ENCODE data around the gene CHAC1. TPM values are rescaled to one million over a fixed set of nuclear protein-coding genes. Genes with fewer than 3 reads are reported as not detected.
A peak's percentile ranks its signal among the peaks of the same experiment; 100 is the strongest.
"Not testable (repeated sequence)": the region's sequence is repeated elsewhere in the genome, so short reads cannot be mapped to it uniquely, and the experiment has no call there.

CHAC1 gene
- total RNA-seq, 1 experiment from 2014 or later: 2.5 TPM

- H3K27ac ChIP-seq: no peak overlapping the region
- H3K4me1 ChIP-seq: peaks cover 5% of the 10 kb centered on the region; the same call in 1 of the 2 replicates
- no peaks in the 10 kb centered on the region for H3K27me3 ChIP-seq
- no peaks in the 10 kb centered on the region for H3K9me3 ChIP-seq (replicated peaks)
- H3K4me3 ChIP-seq: no peak overlapping the region
- no peak for DNase-seq
- no peaks in the 10 kb centered on the region; the same call in 1 of the 2 replicates for H3K36me3 ChIP-seq
Measured at GRCh38 chr15:40955141-40955903, 2.1 kb downstream of the CHAC1 start.

GRCh38 chr15:40955930-40956540, 2.8 kb downstream of the CHAC1 start:
- H3K4me1 ChIP-seq: peaks cover 5% of the 10 kb centered on the region; the same call in 1 of the 2 replicates
- no peak for DNase-seq
- H3K36me3 ChIP-seq: no peaks in the 10 kb centered on the region; the same call in 1 of the 2 replicates
- no peak overlapping the region for H3K27ac ChIP-seq
- H3K27me3 ChIP-seq: no peaks in the 10 kb centered on the region
- H3K9me3 ChIP-seq (replicated peaks): no peaks in the 10 kb centered on the region
- H3K4me3 ChIP-seq: no peak overlapping the region

- Histone ChIP-seq H3K4me3 (no peak overlapping the region), H3K9me3 (replicated peaks) (no peaks in the 10 kb centered on the region), H3K4me1 (peaks cover 5% of the 10 kb centered on the region; the same call in 1 of the 2 replicates), H3K36me3 (no peaks in the 10 kb centered on the region; the same call in 1 of the 2 replicates), H3K27ac (no peak overlapping the region), H3K27me3 (no peaks in the 10 kb centered on the region)
- DNase-seq: no peak
Measured at GRCh38 chr15:40956541-40956982, 3.3 kb downstream of the CHAC1 start.

- peaks cover 5% of the 10 kb centered on the region; the same call in 1 of the 2 replicates for H3K4me1 ChIP-seq
- H3K4me3 ChIP-seq: no peak overlapping the region
- no peak for DNase-seq
Measured at GRCh38 chr15:40957041-40957555, 3.8 kb downstream of the CHAC1 start.

GRCh38 chr15:40957581-40958051, 4.3 kb downstream of the CHAC1 start:
- Histone ChIP-seq H3K9me3 (replicated peaks) (no peaks in the 10 kb centered on the region), H3K4me1 (peaks cover 5% of the 10 kb centered on the region; the same call in 1 of the 2 replicates), H3K27me3 (no peaks in the 10 kb centered on the region), H3K4me3 (no peak overlapping the region), H3K27ac (no peak overlapping the region), H3K36me3 (no peaks in the 10 kb centered on the region)
- peak; percentile 45 to 57 for DNase-seq

More at GRCh38 chr15:40957041-40957555, 3.8 kb downstream of the CHAC1 start:
- H3K9me3 ChIP-seq (replicated peaks): no peaks in the 10 kb centered on the region
- no peak overlapping the region for H3K27ac ChIP-seq
- no peaks in the 10 kb centered on the region for H3K27me3 ChIP-seq
- no peaks in the 10 kb centered on the region for H3K36me3 ChIP-seq

- DNase-seq: no peak
Measured at GRCh38 chr15:40958146-40958545, 4.9 kb downstream of the CHAC1 start.

GRCh38 chr15:40958723-40959122, 5.5 kb downstream of the CHAC1 start:
- no peak overlapping the region for H3K27ac ChIP-seq
- peaks cover 5% of the 10 kb centered on the region; the same call in 1 of the 2 replicates for H3K4me1 ChIP-seq
- DNase-seq: no peak
- H3K9me3 ChIP-seq (replicated peaks): no peaks in the 10 kb centered on the region
- H3K27me3 ChIP-seq: no peaks in the 10 kb centered on the region
- H3K36me3 ChIP-seq: no peaks in the 10 kb centered on the region
- H3K4me3 ChIP-seq: no peak overlapping the region

More at GRCh38 chr15:40958146-40958545, 4.9 kb downstream of the CHAC1 start:
- no peaks in the 10 kb centered on the region for H3K9me3 ChIP-seq (replicated peaks)
- peaks cover 5% of the 10 kb centered on the region; the same call in 1 of the 2 replicates for H3K4me1 ChIP-seq
- H3K36me3 ChIP-seq: no peaks in the 10 kb centered on the region
- H3K27ac ChIP-seq: no peak overlapping the region
- no peak overlapping the region for H3K4me3 ChIP-seq
- no peaks in the 10 kb centered on the region for H3K27me3 ChIP-seq

GRCh38 chr15:40959331-40960141, 6.3 kb downstream of the CHAC1 start:
- H3K4me1 ChIP-seq: peaks cover 5% of the 10 kb centered on the region; the same call in 1 of the 2 replicates
- H3K4me3 ChIP-seq: no peak overlapping the region
- H3K27me3 ChIP-seq: no peaks in the 10 kb centered on the region
- DNase-seq: peak in 1 of 2 experiments; percentile 37
- no peaks in the 10 kb centered on the region for H3K9me3 ChIP-seq (replicated peaks)
- no peaks in the 10 kb centered on the region for H3K36me3 ChIP-seq
- no peak overlapping the region for H3K27ac ChIP-seq

GRCh38 chr15:40960151-40960885, 7.0 kb downstream of the CHAC1 start:
- Histone ChIP-seq H3K36me3 (no peaks in the 10 kb centered on the region), H3K4me3 (no peak overlapping the region), H3K27me3 (no peaks in the 10 kb centered on the region), H3K4me1 (peaks cover 5% of the 10 kb centered on the region; the same call in 1 of the 2 replicates), H3K9me3 (replicated peaks) (no peaks in the 10 kb centered on the region), H3K27ac (no peak overlapping the region)
- no peak for DNase-seq

GRCh38 chr15:40960925-40961324, 7.7 kb downstream of the CHAC1 start:
- no peak for DNase-seq
- Histone ChIP-seq H3K27ac (no peak overlapping the region), H3K27me3 (no peaks in the 10 kb centered on the region), H3K4me3 (no peak overlapping the region), H3K9me3 (replicated peaks) (no peaks in the 10 kb centered on the region), H3K4me1 (peaks cover 11% of the 10 kb centered on the region; the same call in 1 of the 2 replicates), H3K36me3 (no peaks in the 10 kb centered on the region)

GRCh38 chr15:40961740-40962139, 8.5 kb downstream of the CHAC1 start:
- H3K4me1 ChIP-seq: peaks cover 19% of the 10 kb centered on the region
- H3K4me3 ChIP-seq; H3K36me3 ChIP-seq; H3K27ac ChIP-seq; H3K27me3 ChIP-seq; DNase-seq; H3K9me3 ChIP-seq (replicated peaks): not testable (repeated sequence)

GRCh38 chr15:40962317-40962716, 9.0 kb downstream of the CHAC1 start:
- not testable (repeated sequence) for H3K27ac ChIP-seq; H3K9me3 ChIP-seq (replicated peaks); DNase-seq; H3K27me3 ChIP-seq; H3K4me3 ChIP-seq; H3K36me3 ChIP-seq
- peaks cover 22% of the 10 kb centered on the region for H3K4me1 ChIP-seq

GRCh38 chr15:40963201-40963600, 9.9 kb downstream of the CHAC1 start:
- no peaks in the 10 kb centered on the region for H3K27me3 ChIP-seq
- H3K36me3 ChIP-seq: no peaks in the 10 kb centered on the region
- H3K27ac ChIP-seq: no peak overlapping the region
- no peak overlapping the region for H3K4me3 ChIP-seq
- no peaks in the 10 kb centered on the region for H3K9me3 ChIP-seq (replicated peaks)
- peaks cover 17% of the 10 kb centered on the region for H3K4me1 ChIP-seq
- no peak for DNase-seq

GRCh38 chr15:40964006-40964405, 10.7 kb downstream of the CHAC1 start:
- no peaks in the 10 kb centered on the region for H3K9me3 ChIP-seq (replicated peaks)
- no peak overlapping the region for H3K27ac ChIP-seq
- H3K4me1 ChIP-seq: peaks cover 17% of the 10 kb centered on the region
- no peak overlapping the region for H3K4me3 ChIP-seq
- no peaks in the 10 kb centered on the region for H3K27me3 ChIP-seq
- no peak for DNase-seq
- H3K36me3 ChIP-seq: no peaks in the 10 kb centered on the region

All from SJCRH30 (cell line).